Skeletal muscle tissue (tissue), 4 donors: ENCODE measurements around the gene RAB7A. TPM values are rescaled to one million over a fixed set of nuclear protein-coding genes. Genes with fewer than 3 reads are reported as not detected.

ENCODE experiments used
- H3K27ac ChIP-seq: one replicate; pipeline ENCODE4 v1.7.0; 2013; ENCODE audit warnings: mild to moderate bottlenecking, low read depth, low read length, inconsistent platforms
- H3K27me3 ChIP-seq, 3 donors: one replicate each; pipeline ENCODE4 v1.7.0; 2013; ENCODE audit warnings: low read length in 3 of 3; ENCODE audit not compliant: control insufficient read depth in 3 of 3, insufficient read depth in 3 of 3
- H3K36me3 ChIP-seq, 3 donors: one replicate each; pipeline ENCODE4 v1.7.0; 2013; ENCODE audit warnings: low read length in 3 of 3; ENCODE audit not compliant: control insufficient read depth in 3 of 3, insufficient read depth in 3 of 3
- H3K4me1 ChIP-seq, 3 donors: one replicate each; pipeline ENCODE4 v1.7.0; 2013; ENCODE audit warnings: low read length in 3 of 3, mild to moderate bottlenecking in 3 of 3; ENCODE audit not compliant: control insufficient read depth in 3 of 3, insufficient read depth in 3 of 3
- H3K4me3 ChIP-seq, 3 donors: one replicate each; pipeline ENCODE4 v1.7.0; 2013; ENCODE audit warnings: low read length in 3 of 3
- H3K9ac ChIP-seq, 3 donors: one replicate each; pipeline ENCODE4 v1.7.0; 2013; ENCODE audit warnings: low read length in 3 of 3, mild to moderate bottlenecking in 3 of 3, moderate library complexity in 2 of 3, low read depth in 1 of 3
- H3K9me3 ChIP-seq, 3 donors: one replicate each; pipeline ENCODE4 v1.7.0; 2013; ENCODE audit warnings: low read length in 3 of 3; ENCODE audit not compliant: control insufficient read depth in 3 of 3
- total RNA-seq: library from RNA; depleted of rRNA; stranded (reverse); fragments of >200 nt; gene quantifications from one replicate; pipeline ENCODE4 v1.2.3, GENCODE V29; 2014
- donor health status: Osteomylitis.

RAB7A gene
- 37.1 TPM for total RNA-seq

DNA sequence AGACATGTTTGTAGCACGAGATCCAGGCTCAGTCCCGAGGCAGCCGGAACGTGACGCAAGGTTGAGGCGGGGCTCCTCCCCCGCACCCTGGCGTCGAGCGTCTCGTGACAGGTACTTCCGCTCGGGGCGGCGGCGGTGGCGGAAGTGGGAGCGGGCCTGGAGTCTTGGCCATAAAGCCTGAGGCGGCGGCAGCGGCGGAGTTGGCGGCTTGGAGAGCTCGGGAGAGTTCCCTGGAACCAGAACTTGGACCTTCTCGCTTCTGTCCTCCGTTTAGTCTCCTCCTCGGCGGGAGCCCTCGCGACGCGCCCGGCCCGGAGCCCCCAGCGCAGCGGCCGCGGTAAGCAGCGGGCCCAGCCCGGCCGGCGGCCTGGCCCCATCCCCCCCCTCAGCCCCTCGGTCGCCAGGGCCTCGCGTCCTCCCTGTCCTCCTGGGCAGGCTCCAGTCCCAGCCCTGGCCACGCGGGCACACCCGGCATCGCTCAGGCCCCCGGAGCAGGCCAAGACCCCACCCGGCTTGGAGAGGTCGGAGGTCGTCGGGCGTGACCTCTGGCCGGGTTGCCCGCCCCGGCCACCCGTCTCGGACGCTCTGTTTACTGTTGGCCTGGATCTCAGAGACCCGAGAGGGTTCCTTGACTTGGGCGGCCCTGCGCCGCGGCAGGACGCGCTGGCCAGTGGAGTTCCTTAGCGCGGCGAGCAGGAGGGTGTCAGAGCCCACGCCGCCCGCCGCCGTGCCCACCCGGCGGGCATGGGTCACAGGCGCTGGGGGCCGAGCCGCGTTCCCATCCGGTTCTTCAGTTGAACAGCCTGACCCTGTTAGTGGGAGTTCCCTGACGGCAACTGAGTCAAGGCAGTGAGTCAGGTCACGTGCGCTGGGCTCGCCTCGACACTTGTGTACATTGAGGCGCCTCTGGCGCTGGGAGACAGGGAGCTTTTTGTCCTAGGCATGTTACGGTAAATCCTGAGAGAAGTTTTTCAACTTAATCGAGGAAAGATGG, at the start of gene RAB7A:
Gene RAB7A (plus strand): TSS at position 161 of the 994 bp plus-strand sequence. CDS start 69,185 bp downstream, outside the sequence.
- H3K27me3 ChIP-seq, result no peaks in the 10 kb centered on the region
- peak within 1 kb of the TSS; percentile 90 to 97 (median 93) for H3K4me3 ChIP-seq
- H3K9me3 ChIP-seq, result no peaks in the 10 kb centered on the region
- no peaks in the 10 kb centered on the region for H3K36me3 ChIP-seq
- peak within 1 kb of the TSS; percentile 100 for H3K27ac ChIP-seq
- peak within 1 kb of the TSS; percentile 98 to 99 (median 98) for H3K9ac ChIP-seq
- peaks cover 36 to 48% (median 41%) of the 10 kb centered on the region in 3 donors for H3K4me1 ChIP-seq

DNA sequence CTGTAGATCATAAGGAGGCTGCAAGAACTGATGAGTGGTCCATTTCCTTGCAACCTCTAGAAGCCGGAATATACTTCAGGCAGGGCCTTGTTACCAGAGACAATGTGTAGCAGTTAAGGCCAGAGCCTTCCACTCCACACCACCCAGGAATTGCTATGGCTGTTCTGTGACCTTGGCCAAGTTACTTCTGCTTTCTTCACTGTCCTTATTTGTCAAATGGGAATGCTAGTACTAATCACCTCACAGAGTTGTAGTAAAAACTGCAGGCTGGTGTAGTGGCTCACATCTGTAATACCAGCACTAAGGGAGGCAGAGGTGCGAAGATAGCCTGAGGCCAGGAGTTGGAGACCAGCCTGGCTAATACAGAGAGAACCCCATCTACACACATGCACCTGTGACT, 46.6 kb upstream of the RAB7A start:
- no peaks in the 10 kb centered on the region for H3K36me3 ChIP-seq
- no peaks in the 10 kb centered on the region for H3K27me3 ChIP-seq
- no peak overlapping the region for H3K9ac ChIP-seq
- peaks cover 3 to 9% (median 5%) of the 10 kb centered on the region in 3 donors for H3K4me1 ChIP-seq
- H3K27ac ChIP-seq, result no peak overlapping the region
- H3K4me3 ChIP-seq, result no peak overlapping the region
- no peaks in the 10 kb centered on the region for H3K9me3 ChIP-seq

DNA sequence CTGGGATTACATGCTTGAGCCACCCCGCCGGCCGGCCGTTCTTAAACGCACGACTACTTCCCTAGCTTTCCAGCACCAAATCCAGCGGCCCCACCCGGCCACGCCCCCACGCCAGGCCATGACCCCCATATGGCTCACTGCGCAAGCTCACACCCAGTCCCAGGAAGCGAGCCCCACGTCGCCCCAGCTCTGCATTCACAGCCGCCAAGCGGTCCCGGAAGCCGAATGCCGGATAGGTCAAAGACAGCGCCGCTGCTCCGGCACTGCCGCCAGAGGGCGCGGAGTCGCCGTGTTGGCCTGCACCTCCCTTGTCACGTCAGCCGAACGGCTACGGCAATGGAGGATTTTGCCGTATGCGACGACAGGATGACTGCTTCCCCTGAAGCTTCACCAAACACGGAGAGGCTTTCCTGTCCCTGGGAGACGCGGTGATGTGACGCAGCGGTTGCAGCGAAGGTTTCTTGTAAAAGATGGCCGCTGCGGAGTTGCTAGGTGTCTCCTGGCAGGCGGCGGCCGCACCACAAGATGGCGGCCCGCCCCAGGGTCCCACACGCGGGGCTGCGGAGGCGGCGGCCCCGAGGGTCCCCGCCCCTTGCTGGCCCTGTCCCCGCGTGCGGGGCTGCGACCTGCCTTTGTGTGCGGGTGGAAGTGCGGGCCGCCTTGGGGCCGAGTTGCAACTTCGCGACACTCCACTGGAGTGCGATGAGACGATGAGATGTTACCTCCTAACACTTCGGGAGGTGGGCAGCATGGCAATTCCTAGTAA, 45.2 kb upstream of the RAB7A start:
- Histone ChIP-seq H3K9ac (peak overlapping the region; percentile 75 to 98 (median 97)), H3K4me1 (peaks cover 3 to 9% (median 5%) of the 10 kb centered on the region in 3 donors), H3K27me3 (no peaks in the 10 kb centered on the region), H3K4me3 (peak overlapping the region; percentile 80 to 99 (median 99)), H3K36me3 (no peaks in the 10 kb centered on the region), H3K9me3 (no peaks in the 10 kb centered on the region), H3K27ac (peak overlapping the region; percentile 88)

DNA sequence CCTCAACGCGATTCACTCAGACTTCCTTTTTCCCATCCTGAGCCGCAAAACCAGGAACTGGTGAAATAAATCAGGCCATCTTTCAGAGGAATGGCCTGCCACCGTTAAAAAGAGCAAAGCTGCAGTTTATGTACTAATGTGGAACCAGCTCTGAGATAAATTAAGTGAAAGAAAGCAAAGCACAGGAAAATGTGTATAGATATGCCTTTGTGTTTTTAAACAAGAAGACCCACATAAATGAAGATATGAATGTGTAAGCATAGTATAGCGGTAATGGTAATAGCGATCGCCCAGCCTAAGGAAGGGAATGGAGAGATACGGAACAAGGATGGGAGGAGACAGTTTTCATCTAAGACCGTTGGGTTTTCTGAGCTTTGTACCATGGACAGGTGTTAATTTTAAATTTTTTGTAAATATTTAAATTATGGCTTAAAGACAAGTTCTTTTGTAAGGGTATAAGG, 44.6 kb upstream of the RAB7A start:
- Histone ChIP-seq H3K4me1 (peaks cover 3 to 9% (median 5%) of the 10 kb centered on the region in 3 donors), H3K9me3 (no peaks in the 10 kb centered on the region), H3K27me3 (no peaks in the 10 kb centered on the region), H3K36me3 (no peaks in the 10 kb centered on the region), H3K27ac (peak overlapping the region; percentile 88), H3K9ac (peak overlapping the region; percentile 75 to 98 (median 97)), H3K4me3 (peak overlapping the region; percentile 80 to 99 (median 99))

DNA sequence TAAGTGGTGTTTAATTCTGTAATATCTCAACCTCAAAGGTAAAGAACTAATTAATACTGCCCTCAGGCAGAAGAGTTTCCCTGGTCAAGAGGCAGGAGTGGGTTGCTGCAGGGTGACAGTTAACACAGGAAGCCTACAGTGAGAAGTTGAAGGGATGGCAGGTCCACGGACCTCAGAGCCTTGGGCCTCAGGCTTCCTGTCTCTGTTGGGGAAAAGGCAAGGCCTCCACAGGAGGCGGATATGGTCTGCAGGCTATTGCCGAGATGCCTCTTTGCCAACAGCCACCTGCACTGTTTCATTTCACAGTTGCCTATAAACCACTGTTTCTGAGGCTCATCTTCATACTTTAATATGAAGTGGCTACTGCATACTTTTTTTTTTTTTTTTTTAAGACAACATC, 42.0 kb upstream of the RAB7A start:
- no peaks in the 10 kb centered on the region for H3K27me3 ChIP-seq
- peaks cover 3 to 9% (median 5%) of the 10 kb centered on the region in 3 donors for H3K4me1 ChIP-seq
- H3K36me3 ChIP-seq, result no peaks in the 10 kb centered on the region
- H3K4me3 ChIP-seq, result no peak overlapping the region
- no peak overlapping the region for H3K27ac ChIP-seq
- no peaks in the 10 kb centered on the region for H3K9me3 ChIP-seq
- H3K9ac ChIP-seq, result no peak overlapping the region

DNA sequence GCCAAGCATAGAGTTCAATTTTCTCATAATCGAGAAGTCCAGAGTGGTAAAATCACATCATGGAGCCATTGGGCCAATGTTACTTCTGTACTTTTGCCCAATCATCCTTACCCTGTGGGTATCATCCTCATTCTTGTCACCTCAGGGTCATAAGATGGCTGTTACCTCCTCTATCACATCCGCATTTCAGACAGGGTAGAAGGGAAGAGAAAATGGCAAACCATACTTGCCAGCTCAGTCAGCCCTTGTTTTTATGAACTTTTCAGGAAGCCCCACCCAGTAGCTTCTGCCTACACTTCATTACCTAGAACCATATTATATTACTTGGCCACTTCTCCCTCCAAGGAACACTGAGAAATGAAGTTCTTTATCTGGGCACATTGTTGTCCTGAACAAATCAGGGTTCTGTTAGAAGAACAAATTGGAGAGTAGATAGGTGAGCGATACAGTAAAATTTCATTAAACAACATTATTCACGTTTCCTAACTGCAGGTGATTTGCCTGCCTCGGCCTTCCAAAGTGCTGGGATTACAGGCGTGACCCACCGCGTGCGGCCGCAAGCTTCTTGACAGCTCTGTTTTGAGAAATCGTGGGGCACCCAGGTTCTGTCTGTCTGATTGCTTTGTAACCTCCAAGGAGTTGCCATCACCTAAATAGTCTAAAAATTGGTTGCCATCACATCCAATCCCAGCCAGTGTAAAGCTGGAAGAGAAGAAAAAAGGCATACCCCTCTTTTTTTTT, 40.8 kb upstream of the RAB7A start:
- no peaks in the 10 kb centered on the region for H3K36me3 ChIP-seq
- H3K9ac ChIP-seq, result no peak overlapping the region
- H3K4me3 ChIP-seq, result no peak overlapping the region
- H3K27ac ChIP-seq, result no peak overlapping the region
- no peaks in the 10 kb centered on the region for H3K27me3 ChIP-seq
- no peaks in the 10 kb centered on the region for H3K9me3 ChIP-seq
- peaks cover 3 to 9% (median 5%) of the 10 kb centered on the region in 3 donors for H3K4me1 ChIP-seq

DNA sequence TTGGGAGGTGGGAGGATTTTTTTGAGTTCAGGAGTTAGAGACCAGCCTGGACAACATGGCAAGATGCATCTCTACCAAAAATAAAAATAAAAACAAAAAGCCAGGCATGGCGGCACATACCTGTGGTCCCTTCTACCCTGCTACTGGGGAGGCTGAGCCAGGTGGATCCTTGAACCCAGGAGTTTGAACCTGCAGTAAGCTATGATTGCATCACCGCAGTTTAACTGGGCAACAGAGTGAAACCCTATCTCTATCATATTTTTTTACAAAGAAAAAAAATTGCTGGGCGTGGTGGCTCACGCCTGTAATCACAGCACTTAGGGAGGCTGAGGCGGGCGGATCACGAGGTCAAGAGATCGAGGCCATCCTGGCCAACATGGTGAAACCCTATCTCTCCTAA, 39.5 kb upstream of the RAB7A start:
- Histone ChIP-seq H3K9me3 (no peaks in the 10 kb centered on the region), H3K4me3 (no peak overlapping the region), H3K27ac (no peak overlapping the region), H3K4me1 (peaks cover 0 to 4% (median under 1%) of the 10 kb centered on the region in 3 donors), H3K27me3 (no peaks in the 10 kb centered on the region), H3K9ac (no peak overlapping the region), H3K36me3 (no peaks in the 10 kb centered on the region)

DNA sequence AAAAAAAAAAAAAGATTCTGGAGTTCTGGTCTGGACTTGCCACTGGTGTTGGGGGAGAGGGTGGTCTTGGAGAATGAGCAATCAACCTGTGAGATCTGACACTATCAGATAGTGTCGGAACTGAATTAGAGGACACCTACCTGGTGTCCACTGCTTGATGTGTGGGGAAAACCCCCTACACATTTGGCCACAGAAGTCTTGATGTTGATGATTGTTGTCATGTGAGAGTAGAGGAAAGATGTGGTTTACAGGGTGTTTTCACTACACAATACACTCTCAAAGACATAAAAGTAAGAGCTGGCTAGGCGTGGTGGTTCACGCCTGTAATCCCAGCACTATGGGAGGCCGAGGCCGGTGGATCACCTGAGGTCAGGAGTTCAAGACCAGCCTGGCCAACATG, 36.9 kb upstream of the RAB7A start:
- no peak overlapping the region for H3K9ac ChIP-seq
- no peaks in the 10 kb centered on the region for H3K4me1 ChIP-seq
- H3K4me3 ChIP-seq, result no peak overlapping the region
- no peak overlapping the region for H3K27ac ChIP-seq
- no peaks in the 10 kb centered on the region for H3K27me3 ChIP-seq
- no peaks in the 10 kb centered on the region for H3K9me3 ChIP-seq
- H3K36me3 ChIP-seq, result no peaks in the 10 kb centered on the region

DNA sequence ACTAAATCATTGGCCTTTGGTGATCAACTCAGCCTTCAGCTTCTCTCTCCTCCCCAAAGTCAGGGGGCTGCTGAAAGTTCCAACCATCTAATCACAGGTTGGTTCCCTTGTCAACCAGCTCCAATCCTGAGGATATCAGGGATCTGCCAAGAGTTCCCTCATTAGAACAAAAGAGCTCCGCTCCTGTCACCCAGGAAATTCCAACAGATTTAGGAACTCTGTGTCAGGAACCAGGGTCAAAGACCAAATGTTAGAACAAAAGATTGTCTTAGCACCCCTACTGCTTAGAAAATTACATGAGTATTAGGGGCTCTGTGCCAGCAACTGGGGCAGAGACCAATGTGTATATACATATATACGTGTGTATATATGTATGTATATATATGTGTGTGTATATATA, 32.3 kb upstream of the RAB7A start:
- no peak overlapping the region for H3K9ac ChIP-seq

More for the DNA sequence above, 32.3 kb upstream of the RAB7A start:
- Histone ChIP-seq H3K4me3 (no peak overlapping the region), H3K4me1 (peaks cover 0 to 4% (median 0%) of the 10 kb centered on the region in 3 donors), H3K9me3 (no peaks in the 10 kb centered on the region), H3K27me3 (no peaks in the 10 kb centered on the region), H3K27ac (no peak overlapping the region), H3K36me3 (no peaks in the 10 kb centered on the region)
